GM06990 (cell line): ENCODE measurements around the gene SMNDC1.

Source experiments
- DNase-seq: peaks from one replicate; pipeline ENCODE4 v3.0.0-alpha.2; 2011; ENCODE audit not compliant: insufficient read length; ENCODE audit errors: extremely low read depth
- H3K27me3 ChIP-seq: replicated peaks from 2 replicates; pipeline ENCODE4 v1.6.0; 2011; ENCODE audit warnings: low read length; ENCODE audit not compliant: control insufficient read depth, insufficient read depth
- H3K36me3 ChIP-seq: 2 replicates; pipeline ENCODE4 v1.5.1; 2011; ENCODE audit warnings: low read length; ENCODE audit not compliant: control insufficient read depth, insufficient read depth
- H3K4me3 ChIP-seq: replicated peaks from 2 replicates; pipeline ENCODE4 v1.5.1; 2011; ENCODE audit warnings: low read depth, mild to moderate bottlenecking, control low read depth, low read length
- CTCF ChIP-seq: IDR thresholded peaks from 2 replicates; pipeline ENCODE4 v1.5.1; 2011; ENCODE audit warnings: low read length, control low read depth, mild to moderate bottlenecking, inconsistent platforms; ENCODE audit not compliant: insufficient read depth, poor library complexity, severe bottlenecking

SMNDC1 gene

GRCh38 chr10:110349831-110350230 lies 45.1 kb upstream of the SMNDC1 start:
- Histone ChIP-seq H3K36me3 (no peaks in the 10 kb centered on the region), H3K27me3 (no peaks in the 10 kb centered on the region), H3K4me3 (no peak overlapping the region)
- DNase-seq = no peak
- no peak for TF ChIP-seq CTCF

GRCh38 chr10:110349386-110349785 lies 44.7 kb upstream of the SMNDC1 start:
- no peak overlapping the region for H3K4me3 ChIP-seq
- no peak for DNase-seq
- no peak for TF ChIP-seq CTCF
- H3K36me3 ChIP-seq = no peaks in the 10 kb centered on the region
- no peaks in the 10 kb centered on the region for H3K27me3 ChIP-seq

GRCh38 chr10:110348336-110348735 lies 43.6 kb upstream of the SMNDC1 start:
- no peak overlapping the region for H3K4me3 ChIP-seq
- H3K36me3 ChIP-seq = no peaks in the 10 kb centered on the region
- DNase-seq = no peak
- no peak for TF ChIP-seq CTCF
- no peaks in the 10 kb centered on the region for H3K27me3 ChIP-seq

GRCh38 chr10:110346914-110347313 lies 42.2 kb upstream of the SMNDC1 start:
- no peaks in the 10 kb centered on the region for H3K36me3 ChIP-seq
- no peak for TF ChIP-seq CTCF
- no peak for DNase-seq
- H3K27me3 ChIP-seq = no peaks in the 10 kb centered on the region
- no peak overlapping the region for H3K4me3 ChIP-seq

- Histone ChIP-seq H3K36me3 (no peaks in the 10 kb centered on the region), H3K4me3 (no peak overlapping the region), H3K27me3 (no peaks in the 10 kb centered on the region)
- DNase-seq = no peak
- no peak for TF ChIP-seq CTCF
Measured at GRCh38 chr10:110345286-110345685, 40.6 kb upstream of the SMNDC1 start.

GRCh38 chr10:110344622-110345021 lies 39.9 kb upstream of the SMNDC1 start:
- no peak for DNase-seq
- H3K4me3 ChIP-seq = no peak overlapping the region
- no peak for TF ChIP-seq CTCF
- H3K36me3 ChIP-seq = no peaks in the 10 kb centered on the region
- H3K27me3 ChIP-seq = no peaks in the 10 kb centered on the region
